OCI-LY3 (cell line): Measurements from ENCODE around the gene MPZ.

Source experiments
- H2AFZ ChIP-seq: fragments of 200-600, 300-600 bp; shearing (Covaris generic); 2 replicates; pipeline ENCODE4 v1.6.0; 2014; ENCODE audit warnings: antibody characterized with exemption, low read depth, low read length
- H3K27ac ChIP-seq: fragments of 200-600, 300-600 bp; sonication (generic); 2 replicates; pipeline ENCODE4 v1.5.1; 2014; ENCODE audit warnings: mild to moderate bottlenecking, low read length, moderate library complexity, mixed read lengths
- H3K27me3 ChIP-seq: fragments of 200-600, 300-600 bp; sonication (generic); 2 replicates; pipeline ENCODE4 v1.6.1; 2014; ENCODE audit warnings: low read depth, low read length, mixed read lengths
- H3K36me3 ChIP-seq: fragments of 200-600, 300-600 bp; sonication (generic); replicated peaks from 2 replicates; pipeline ENCODE3; 2014; ENCODE audit warnings: low read depth, low read length, mixed read lengths
- H3K4me1 ChIP-seq: fragments of 300-600, 200-600 bp; sonication (generic); 2 replicates; pipeline ENCODE4 v1.6.1; 2014; ENCODE audit warnings: low read length, mixed read lengths
- H3K4me2 ChIP-seq: fragments of 200-600, 300-600 bp; sonication (generic); 2 replicates; pipeline ENCODE4 v1.6.1; 2014; ENCODE audit warnings: low read length, mixed read lengths
- H3K4me3 ChIP-seq: fragments of 300-600, 200-600 bp; sonication (generic); 2 replicates; pipeline ENCODE4 v1.5.1; 2014; ENCODE audit warnings: antibody characterized with exemption, mild to moderate bottlenecking, low read length, moderate library complexity
- H3K79me2 ChIP-seq: fragments of 300-600, 200-600 bp; shearing (Covaris generic); 2 replicates; pipeline ENCODE4 v1.6.1; 2014; ENCODE audit warnings: mild to moderate bottlenecking, low read length, mixed read lengths
- H3K9ac ChIP-seq: fragments of 300-600, 200-600 bp; shearing (Covaris generic); 2 replicates; pipeline ENCODE4 v1.6.0; 2014; ENCODE audit warnings: mild to moderate bottlenecking, low read length, moderate library complexity
- H3K9me3 ChIP-seq: fragments of 200-600, 300-600 bp; shearing (Covaris generic); 2 replicates; pipeline ENCODE4 v1.6.1; 2014; ENCODE audit warnings: low read length, mixed read lengths; ENCODE audit not compliant: insufficient read depth
- H4K20me1 ChIP-seq: fragments of 200-600, 300-600 bp; sonication (generic); 2 replicates; pipeline ENCODE4 v1.6.1; 2016; ENCODE audit warnings: low read length, mixed read lengths; ENCODE audit not compliant: insufficient read depth
- EZH2phosphoT487 ChIP-seq: fragments of 200-600 bp; shearing (Covaris generic); IDR thresholded peaks from 2 replicates; pipeline ENCODE4 v1.6.1; 2018; ENCODE audit warnings: antibody characterized with exemption, mixed run types, low read depth
- TF ChIP-seq, protein P1 (sequence below): fragments of 200-600, 300-600 bp; sonication (generic); IDR thresholded peaks from 2 replicates; pipeline ENCODE4 v1.5.1; 2014; ENCODE audit warnings: antibody characterized with exemption, low read length, low read depth

MPZ gene

DNA sequence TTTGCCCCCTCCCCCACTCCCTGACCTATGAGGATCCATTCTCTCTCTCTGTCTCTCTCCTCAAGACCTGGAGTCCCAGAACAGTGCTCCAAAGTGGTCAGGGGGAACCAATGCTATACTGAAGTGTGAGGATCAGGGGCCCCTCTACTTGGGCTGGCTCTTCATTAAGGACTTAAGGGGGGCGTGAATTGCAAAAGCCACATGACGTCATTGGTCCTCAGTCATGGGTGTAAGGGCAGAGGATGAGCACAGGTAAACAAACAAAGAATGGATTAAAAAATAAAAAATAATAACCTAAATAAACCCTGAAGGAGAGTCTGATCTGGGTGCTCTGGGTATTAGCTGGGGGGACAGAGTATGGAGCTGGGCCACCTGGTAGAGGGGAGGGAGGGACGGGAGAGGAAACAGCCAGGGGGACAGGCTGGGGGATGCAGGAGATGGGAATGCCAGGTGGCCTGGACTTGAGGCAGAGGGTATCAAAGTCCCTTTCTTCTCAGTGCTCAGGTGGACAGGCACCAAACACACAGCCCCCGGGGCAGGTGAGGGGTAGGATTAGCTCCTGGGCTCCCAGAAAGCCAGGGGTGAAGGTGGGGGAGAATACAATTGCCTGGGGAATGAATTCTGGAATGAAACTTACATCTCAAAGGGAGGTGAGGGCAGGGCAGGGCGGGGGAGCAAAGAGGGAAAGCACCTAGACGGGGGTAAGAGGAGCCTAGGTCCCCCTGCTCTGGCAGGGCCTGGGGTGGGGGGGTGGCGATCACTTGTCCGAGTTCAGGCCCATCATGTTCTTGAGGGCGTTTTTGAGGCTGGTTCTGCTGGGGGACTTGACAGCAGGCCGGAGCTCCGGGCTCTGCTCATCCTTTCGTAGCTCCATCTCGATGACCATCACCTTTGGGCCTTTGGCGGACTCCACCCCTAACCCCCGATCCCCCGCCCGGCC is 4.6 kb downstream of the MPZ start:
- no peaks in the 10 kb centered on the region for H4K20me1 ChIP-seq
- H3K4me2 ChIP-seq, result peak overlapping the region; percentile 89
- H3K9me3 ChIP-seq, result no peaks in the 10 kb centered on the region
- peaks cover 8% of the 10 kb centered on the region for H3K27me3 ChIP-seq
- H3K9ac ChIP-seq, result peak overlapping the region; percentile 68
- H3K79me2 ChIP-seq, result peaks cover 12% of the 10 kb centered on the region
- H3K36me3 ChIP-seq, result no peaks in the 10 kb centered on the region
- H2AFZ ChIP-seq, result peak overlapping the region; percentile 86; the same call in 1 of the 2 replicates
- peak overlapping the region; percentile 89 for H3K4me3 ChIP-seq
- TF ChIP-seq, protein P1, sequence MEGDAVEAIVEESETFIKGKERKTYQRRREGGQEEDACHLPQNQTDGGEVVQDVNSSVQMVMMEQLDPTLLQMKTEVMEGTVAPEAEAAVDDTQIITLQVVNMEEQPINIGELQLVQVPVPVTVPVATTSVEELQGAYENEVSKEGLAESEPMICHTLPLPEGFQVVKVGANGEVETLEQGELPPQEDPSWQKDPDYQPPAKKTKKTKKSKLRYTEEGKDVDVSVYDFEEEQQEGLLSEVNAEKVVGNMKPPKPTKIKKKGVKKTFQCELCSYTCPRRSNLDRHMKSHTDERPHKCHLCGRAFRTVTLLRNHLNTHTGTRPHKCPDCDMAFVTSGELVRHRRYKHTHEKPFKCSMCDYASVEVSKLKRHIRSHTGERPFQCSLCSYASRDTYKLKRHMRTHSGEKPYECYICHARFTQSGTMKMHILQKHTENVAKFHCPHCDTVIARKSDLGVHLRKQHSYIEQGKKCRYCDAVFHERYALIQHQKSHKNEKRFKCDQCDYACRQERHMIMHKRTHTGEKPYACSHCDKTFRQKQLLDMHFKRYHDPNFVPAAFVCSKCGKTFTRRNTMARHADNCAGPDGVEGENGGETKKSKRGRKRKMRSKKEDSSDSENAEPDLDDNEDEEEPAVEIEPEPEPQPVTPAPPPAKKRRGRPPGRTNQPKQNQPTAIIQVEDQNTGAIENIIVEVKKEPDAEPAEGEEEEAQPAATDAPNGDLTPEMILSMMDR, result no peak
- no peak for TF ChIP-seq EZH2phosphoT487
- peaks cover 24% of the 10 kb centered on the region for H3K4me1 ChIP-seq
- no peak overlapping the region for H3K27ac ChIP-seq

GRCh38 chr1:161300478-161300877 is 9.3 kb downstream of the MPZ start:
- TF ChIP-seq EZH2phosphoT487, result no peak
- Histone ChIP-seq H4K20me1 (no peaks in the 10 kb centered on the region), H2AFZ (no peak overlapping the region), H3K4me3 (no peak overlapping the region), H3K36me3 (no peaks in the 10 kb centered on the region), H3K27me3 (no peaks in the 10 kb centered on the region), H3K4me1 (peaks cover 26% of the 10 kb centered on the region), H3K9ac (no peak overlapping the region), H3K79me2 (peaks cover 12% of the 10 kb centered on the region), H3K27ac (no peak overlapping the region), H3K4me2 (no peak overlapping the region), H3K9me3 (no peaks in the 10 kb centered on the region)

- no peaks in the 10 kb centered on the region for H3K27me3 ChIP-seq
- no peak overlapping the region for H2AFZ ChIP-seq
- H3K27ac ChIP-seq, result no peak overlapping the region
- H4K20me1 ChIP-seq, result no peaks in the 10 kb centered on the region
- H3K9ac ChIP-seq, result no peak overlapping the region
- H3K4me3 ChIP-seq, result no peak overlapping the region
- H3K4me2 ChIP-seq, result no peak overlapping the region
- TF ChIP-seq, protein P1, result no peak
- no peak for TF ChIP-seq EZH2phosphoT487
- no peaks in the 10 kb centered on the region for H3K9me3 ChIP-seq
- peaks cover 5% of the 10 kb centered on the region; the same call in 1 of the 2 replicates for H3K79me2 ChIP-seq
- H3K36me3 ChIP-seq, result no peaks in the 10 kb centered on the region
- peaks cover 18% of the 10 kb centered on the region for H3K4me1 ChIP-seq
Measured at GRCh38 chr1:161299347-161299746, 10.4 kb downstream of the MPZ start.

DNA sequence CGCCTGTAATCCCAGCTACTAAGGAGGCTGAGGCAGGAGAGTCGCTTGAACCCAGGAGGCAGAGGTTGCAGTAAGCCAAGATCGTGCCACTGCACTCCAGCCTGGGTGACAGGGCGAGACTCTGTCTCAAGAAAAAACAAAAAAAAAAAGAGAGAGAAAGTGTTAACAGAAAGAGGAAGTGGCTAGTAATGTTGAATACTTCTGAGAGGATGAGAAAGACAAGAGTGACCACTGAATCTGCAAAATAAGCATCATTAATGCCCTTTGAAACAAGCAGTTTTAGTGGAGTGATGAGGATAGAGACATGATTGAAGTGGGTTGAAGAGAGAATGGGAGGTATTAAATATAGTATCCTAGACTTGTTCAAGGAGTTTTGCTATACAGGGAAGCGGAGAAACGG is 11.7 kb downstream of the MPZ start:
- Histone ChIP-seq H3K79me2 (no peaks in the 10 kb centered on the region), H3K9me3 (no peaks in the 10 kb centered on the region), H3K4me3 (no peak overlapping the region), H3K36me3 (no peaks in the 10 kb centered on the region), H3K27ac (no peak overlapping the region), H3K4me2 (peak overlapping the region; percentile 47), H2AFZ (no peak overlapping the region), H3K9ac (no peak overlapping the region), H4K20me1 (no peaks in the 10 kb centered on the region), H3K4me1 (peaks cover 16% of the 10 kb centered on the region), H3K27me3 (no peaks in the 10 kb centered on the region)
- TF ChIP-seq EZH2phosphoT487, result no peak
- TF ChIP-seq, protein P1, result no peak
